HG03457 (cell line): ENCODE results near the gene TMUB1.

Source experiments
- ATAC-seq: cut with Tn5 transposase; IDR thresholded peaks from one replicate; pipeline ENCODE4 v1.9.1; 2021; ENCODE audit warnings: moderate number of reproducible peaks; ENCODE audit not compliant: unreplicated experiment

TMUB1 gene

GRCh38 chr7:151083071-151083823 is at the start of gene TMUB1:
Gene TMUB1, minus strand, starts transcription at chr7:151083493. Its CDS starts 930 bp downstream, at chr7:151082563.
- ATAC-seq, result peak; percentile 35

- no peak for ATAC-seq
Observed at GRCh38 chr7:151132461-151133205, 49.3 kb upstream of the TMUB1 start.

GRCh38 chr7:151131592-151132293 is 48.5 kb upstream of the TMUB1 start:
- ATAC-seq, result no peak

- no peak for ATAC-seq
Observed at GRCh38 chr7:151131224-151131591, 47.9 kb upstream of the TMUB1 start.

GRCh38 chr7:151130741-151131157 is 47.5 kb upstream of the TMUB1 start:
- no peak for ATAC-seq

GRCh38 chr7:151129960-151130591 is 46.8 kb upstream of the TMUB1 start:
- ATAC-seq, result no peak

- ATAC-seq, result no peak
Observed at GRCh38 chr7:151129117-151129959, 46.0 kb upstream of the TMUB1 start.

- no peak for ATAC-seq
Observed at GRCh38 chr7:151128716-151129115, 45.4 kb upstream of the TMUB1 start.

- no peak for ATAC-seq
Observed at GRCh38 chr7:151128144-151128543, 44.9 kb upstream of the TMUB1 start.

- ATAC-seq, result no peak
Observed at GRCh38 chr7:151126491-151127137, 43.3 kb upstream of the TMUB1 start.

GRCh38 chr7:151125846-151126481 is 42.7 kb upstream of the TMUB1 start:
- no peak for ATAC-seq

- no peak for ATAC-seq
Observed at GRCh38 chr7:151125470-151125845, 42.2 kb upstream of the TMUB1 start.

- no peak for ATAC-seq
Observed at GRCh38 chr7:151124899-151125399, 41.7 kb upstream of the TMUB1 start.

GRCh38 chr7:151124481-151124880 is 41.2 kb upstream of the TMUB1 start:
- ATAC-seq, result no peak

GRCh38 chr7:151123822-151124464 is 40.6 kb upstream of the TMUB1 start:
- ATAC-seq, result peak; percentile 75

- no peak for ATAC-seq
Observed at GRCh38 chr7:151123158-151123821, 40.0 kb upstream of the TMUB1 start.

- no peak for ATAC-seq
Observed at GRCh38 chr7:151122796-151123157, 39.5 kb upstream of the TMUB1 start.

GRCh38 chr7:151122276-151122675 is 39.0 kb upstream of the TMUB1 start:
- ATAC-seq, result no peak
